GM18951 (cell line): ENCODE measurements around the gene GBA3.

ENCODE experiments used
- POLR2A ChIP-seq: IDR thresholded peaks from 4 replicates; pipeline ENCODE4 v1.6.1; 2011; ENCODE audit warnings: mild to moderate bottlenecking; ENCODE audit not compliant: insufficient read length, insufficient read depth; ENCODE audit errors: extremely low read depth
- in situ Hi-C: fragments of 300-500 bp; cut with MboI; formaldehyde crosslinking; loops from one replicate; pipeline ENCODE4 v1.12.0; 2022; ENCODE audit warnings: low sequenced_read_pairs, mixed read lengths, inconsistent platforms; ENCODE audit not compliant: unreplicated experiment

Gene GBA3

GRCh38 chr4:22676063-22676462 is 16.7 kb upstream of the GBA3 start:
- in situ Hi-C loops = loop anchor here (25.0 kb wide), 1 partner anchor 889 kb away; no protein-coding TSS in a partner anchor

GRCh38 chr4:22677780-22678179 is 15.0 kb upstream of the GBA3 start:
- in situ Hi-C loops = loop anchor here (25.0 kb wide), 1 partner anchor 890 kb away; no protein-coding TSS in a partner anchor

More at GRCh38 chr4:22676063-22676462, 16.7 kb upstream of the GBA3 start:
- TF ChIP-seq POLR2A = no peak

GRCh38 chr4:22678940-22679854 is 13.5 kb upstream of the GBA3 start:
- in situ Hi-C loops = loop anchor here (25.0 kb wide), 1 partner anchor 892 kb away; no protein-coding TSS in a partner anchor
- no peak for TF ChIP-seq POLR2A

More at GRCh38 chr4:22677780-22678179, 15.0 kb upstream of the GBA3 start:
- TF ChIP-seq POLR2A = no peak

DNA sequence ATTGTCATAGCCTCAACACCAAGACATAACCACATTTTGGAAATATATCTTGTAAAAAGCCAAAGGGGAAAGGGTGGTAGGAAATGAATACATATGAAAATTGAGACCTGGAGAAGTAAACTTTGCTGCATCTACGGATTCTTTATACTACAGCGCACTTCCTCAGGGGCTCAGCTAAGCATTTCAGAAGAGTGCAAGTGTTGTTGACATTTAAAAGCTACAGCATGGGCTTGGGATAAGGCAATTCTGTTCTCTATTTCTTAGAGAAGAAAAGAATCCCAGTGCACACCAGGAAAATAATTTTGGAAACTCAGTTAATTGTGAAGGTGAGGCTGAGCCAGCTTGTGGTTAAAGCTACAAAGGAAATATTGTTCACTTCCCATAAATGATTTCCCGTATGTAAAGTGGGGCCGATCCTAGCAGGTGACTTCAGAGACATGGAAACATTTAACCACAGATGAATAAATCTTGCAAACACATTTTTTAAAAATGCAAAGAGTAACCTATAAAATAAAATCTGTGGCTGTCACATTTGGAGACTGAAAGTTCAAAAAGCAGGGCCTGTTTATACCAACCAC is 12.6 kb upstream of the GBA3 start:
- in situ Hi-C loops = loop anchor here (25.0 kb wide), 1 partner anchor 893 kb away; no protein-coding TSS in a partner anchor
- no peak for TF ChIP-seq POLR2A

GRCh38 chr4:22683726-22684125 is 9.0 kb upstream of the GBA3 start:
- TF ChIP-seq POLR2A = no peak
- in situ Hi-C loops = loop anchor here (25.0 kb wide), 1 partner anchor 896 kb away; no protein-coding TSS in a partner anchor

DNA sequence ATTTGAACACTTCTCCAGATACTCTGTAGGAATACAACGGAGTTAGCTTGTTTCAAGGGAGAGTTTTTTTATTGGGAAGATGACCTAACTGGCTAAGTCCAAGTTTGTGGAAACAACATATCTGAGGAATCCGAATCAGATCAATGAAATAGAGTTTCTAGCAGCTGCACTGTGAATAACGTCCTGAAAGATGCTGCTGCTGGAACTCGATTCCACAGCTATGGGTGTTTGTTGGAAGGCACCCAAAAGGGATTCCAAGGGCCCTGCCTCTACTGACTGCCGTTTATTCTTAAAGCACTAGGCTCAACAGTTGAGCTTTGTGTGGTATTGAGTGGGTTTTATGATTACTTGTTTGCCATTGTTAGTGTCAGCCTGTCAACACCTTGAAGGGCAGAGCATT is 6.6 kb upstream of the GBA3 start:
- no peak for TF ChIP-seq POLR2A
- in situ Hi-C loops = loop anchor here (25.0 kb wide), 1 partner anchor 899 kb away; no protein-coding TSS in a partner anchor

- no peak for TF ChIP-seq POLR2A
- in situ Hi-C loops = loop anchor here (25.0 kb wide), 1 partner anchor 901 kb away; no protein-coding TSS in a partner anchor
These were observed 4.5 kb upstream of the GBA3 start for GRCh38 chr4:22688236-22688635.

DNA sequence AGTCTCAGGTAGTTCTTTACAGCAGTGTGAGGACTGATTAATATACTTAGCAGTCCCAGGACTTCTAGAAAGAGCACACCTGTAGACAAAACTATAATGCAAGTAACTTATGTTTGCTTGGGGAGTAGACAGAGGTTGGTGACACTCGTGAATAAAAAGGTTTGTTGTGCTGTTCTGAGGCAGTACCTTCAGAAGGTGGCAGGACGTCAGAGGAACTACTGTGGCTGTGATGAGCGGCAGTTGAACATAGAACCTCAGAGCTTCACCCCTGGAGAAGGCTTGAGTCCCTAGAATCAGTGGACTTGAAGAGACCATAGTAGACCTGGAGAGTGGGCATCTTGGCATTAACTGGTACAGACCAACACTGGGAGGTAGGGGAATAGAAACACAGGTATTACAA is 3.3 kb upstream of the GBA3 start:
- TF ChIP-seq POLR2A = no peak

GRCh38 chr4:22695029-22695428 is 2.3 kb downstream of the GBA3 start:
- in situ Hi-C loops = loop anchor here (10.0 to 25.0 kb wide), 2 partner anchors 280 to 908 kb away; no protein-coding TSS in a partner anchor
- TF ChIP-seq POLR2A = no peak

More for the DNA sequence above, 3.3 kb upstream of the GBA3 start:
- in situ Hi-C loops = loop anchor here (25.0 kb wide), 1 partner anchor 902 kb away; no protein-coding TSS in a partner anchor

DNA sequence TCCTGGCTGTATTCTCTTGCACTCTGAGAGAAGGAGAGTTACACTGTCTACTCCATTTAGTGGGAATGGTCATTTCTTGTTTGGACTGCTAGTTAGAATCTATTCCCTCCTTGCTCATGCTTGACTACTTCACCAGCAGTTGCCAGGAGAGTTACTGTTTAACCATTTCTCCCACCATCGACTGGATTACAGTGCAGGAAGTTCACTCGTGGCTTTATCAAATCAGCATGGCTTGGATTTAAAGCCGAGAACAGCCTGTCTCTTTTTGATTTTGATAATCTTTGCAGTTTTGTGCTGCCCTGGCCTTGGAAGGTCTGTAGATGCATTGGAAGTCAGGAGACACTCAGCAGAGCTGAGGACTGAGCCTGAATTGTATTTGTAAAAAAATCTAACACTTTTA is 3.2 kb downstream of the GBA3 start:
- no peak for TF ChIP-seq POLR2A
- in situ Hi-C loops = loop anchor here (10.0 to 25.0 kb wide), 2 partner anchors 281 to 909 kb away; no protein-coding TSS in a partner anchor

DNA sequence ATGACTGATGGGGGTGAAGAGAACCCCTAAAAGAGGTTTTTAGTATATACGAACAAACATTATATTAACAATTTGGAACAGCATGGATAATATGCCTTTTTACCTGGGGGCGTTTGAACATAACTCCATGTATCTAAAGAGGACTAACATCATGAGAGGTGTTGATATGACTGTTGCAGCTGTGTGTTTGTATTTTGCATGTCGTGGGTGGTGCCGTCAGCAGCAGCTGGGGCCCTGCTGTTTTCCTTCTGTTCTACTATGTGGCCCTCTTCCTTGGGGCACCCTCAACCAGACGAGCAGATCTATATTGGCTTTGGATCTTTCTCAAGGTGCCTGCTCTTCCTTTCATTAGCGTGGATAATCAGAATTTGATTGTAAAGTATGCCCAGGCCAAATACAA is 11.2 kb downstream of the GBA3 start:
- TF ChIP-seq POLR2A = no peak
- in situ Hi-C loops = no loop called here

DNA sequence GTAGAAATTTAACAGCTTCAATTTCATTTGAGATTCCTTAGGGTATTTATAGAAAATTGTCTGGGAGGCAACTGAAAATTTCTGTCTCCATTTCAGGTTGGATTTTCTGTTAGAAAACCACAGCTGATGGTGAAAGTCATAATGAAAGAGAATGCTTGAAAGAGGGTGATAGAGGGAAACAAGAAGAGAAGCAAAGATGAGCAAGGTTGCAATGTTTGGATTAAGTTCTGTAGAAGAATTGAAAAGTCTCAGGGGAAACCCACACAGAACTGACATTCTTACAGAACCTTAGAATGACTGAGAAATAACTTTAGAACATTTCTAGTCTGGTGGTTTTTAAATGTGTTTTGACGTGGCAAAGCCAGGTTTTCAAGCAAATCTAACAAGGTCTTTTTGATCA is 14.7 kb downstream of the GBA3 start:
- in situ Hi-C loops = no loop called here
- no peak for TF ChIP-seq POLR2A

- in situ Hi-C loops = no loop called here
- no peak for TF ChIP-seq POLR2A
These were observed 16.2 kb downstream of the GBA3 start for GRCh38 chr4:22708961-22709360.
